HG02759 (cell line): ENCODE results near the gene NEURL1B.
"Not testable (repeated sequence)": the region's sequence is repeated elsewhere in the genome, so short reads cannot be mapped to it uniquely, and the experiment has no call there.

ENCODE experiments used
- ATAC-seq: cut with Tn5 transposase; IDR thresholded peaks from one replicate; pipeline ENCODE4 v1.9.1; 2021; ENCODE audit warnings: mild to moderate bottlenecking, moderate library complexity; ENCODE audit not compliant: unreplicated experiment

Gene NEURL1B

GRCh38 chr5:172647352-172648012 is 6.4 kb downstream of the NEURL1B start:
- no peak for ATAC-seq

DNA sequence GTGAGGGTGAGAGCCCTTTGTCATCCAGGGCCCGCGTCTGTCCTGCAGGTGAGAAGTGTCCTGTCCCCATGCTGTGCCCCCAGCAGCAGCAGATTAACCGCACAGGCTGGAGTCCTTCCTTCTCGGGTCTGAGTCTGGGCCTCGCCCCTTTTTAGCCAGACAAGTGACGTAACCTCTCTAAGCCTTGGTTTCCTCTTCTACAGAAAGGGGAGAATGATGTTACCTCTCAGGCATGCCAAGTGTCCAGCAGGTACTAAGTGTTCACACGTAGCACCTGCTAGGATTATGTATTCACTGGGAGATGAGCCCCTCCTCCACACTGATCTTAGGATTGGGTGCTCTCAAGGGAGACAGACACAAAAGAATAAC is 6.9 kb downstream of the NEURL1B start:
- no peak for ATAC-seq

DNA sequence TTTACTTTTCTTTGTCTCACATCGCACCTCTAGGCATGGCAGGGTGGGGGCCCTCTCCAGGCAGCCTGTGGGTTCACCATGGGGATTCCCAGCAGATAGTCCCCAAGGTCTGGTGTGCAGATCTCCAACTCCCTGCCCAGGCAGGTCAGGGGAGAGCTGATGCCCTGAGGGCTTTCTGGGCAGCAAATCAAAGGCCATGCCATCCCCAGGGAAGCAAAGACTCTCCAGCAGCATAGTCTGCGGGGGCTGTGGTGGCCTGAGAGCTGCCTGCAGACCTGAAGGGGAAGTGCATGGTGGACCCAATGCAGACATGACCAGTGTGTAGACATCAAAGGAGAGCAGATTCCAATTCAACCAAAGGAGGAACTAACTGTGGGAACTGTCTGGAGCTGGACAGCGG is 7.7 kb downstream of the NEURL1B start:
- no peak for ATAC-seq

- ATAC-seq, result not testable (repeated sequence)
Observed at GRCh38 chr5:172656496-172656895, 15.4 kb downstream of the NEURL1B start.

DNA sequence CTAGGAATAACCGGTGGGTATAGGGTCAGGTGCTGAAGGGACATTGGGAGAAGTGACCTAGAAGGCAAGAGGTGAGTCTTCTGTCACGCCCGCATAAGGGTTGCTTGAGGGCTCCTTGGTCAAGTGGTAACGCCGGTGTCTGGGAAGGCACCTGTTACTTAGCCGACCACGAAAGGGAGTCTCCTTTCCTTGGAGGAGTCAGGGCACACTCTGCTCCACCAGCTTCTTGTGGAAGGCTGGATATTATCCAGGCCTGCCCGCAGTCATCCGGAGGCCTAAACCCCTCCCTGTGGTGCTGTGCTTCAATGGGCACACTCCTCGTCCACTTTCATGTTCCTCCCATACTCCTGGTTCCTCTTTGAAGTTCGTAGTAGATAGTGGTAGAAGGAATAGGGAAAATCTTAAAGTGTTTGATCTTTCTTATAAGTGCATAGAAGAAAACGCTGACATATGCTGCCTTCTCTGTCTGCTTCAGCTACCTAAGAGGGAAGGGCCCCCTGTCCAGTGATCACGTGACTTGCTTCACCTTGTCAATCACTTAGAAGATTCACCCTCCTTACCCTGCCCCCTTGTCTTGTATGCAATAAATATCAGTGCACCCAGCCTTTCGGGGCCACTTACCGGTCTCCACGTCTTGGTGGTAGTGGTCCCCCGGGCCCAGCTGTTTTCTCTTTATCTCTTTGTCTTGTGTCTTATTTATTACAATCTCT is 16.6 kb downstream of the NEURL1B start:
- not testable (repeated sequence) for ATAC-seq

GRCh38 chr5:172658391-172658790 is 17.3 kb downstream of the NEURL1B start:
- no peak for ATAC-seq

GRCh38 chr5:172658961-172659501 is 18.0 kb downstream of the NEURL1B start:
- ATAC-seq, result no peak

- ATAC-seq, result no peak
Observed at GRCh38 chr5:172659570-172659908, 18.5 kb downstream of the NEURL1B start.

DNA sequence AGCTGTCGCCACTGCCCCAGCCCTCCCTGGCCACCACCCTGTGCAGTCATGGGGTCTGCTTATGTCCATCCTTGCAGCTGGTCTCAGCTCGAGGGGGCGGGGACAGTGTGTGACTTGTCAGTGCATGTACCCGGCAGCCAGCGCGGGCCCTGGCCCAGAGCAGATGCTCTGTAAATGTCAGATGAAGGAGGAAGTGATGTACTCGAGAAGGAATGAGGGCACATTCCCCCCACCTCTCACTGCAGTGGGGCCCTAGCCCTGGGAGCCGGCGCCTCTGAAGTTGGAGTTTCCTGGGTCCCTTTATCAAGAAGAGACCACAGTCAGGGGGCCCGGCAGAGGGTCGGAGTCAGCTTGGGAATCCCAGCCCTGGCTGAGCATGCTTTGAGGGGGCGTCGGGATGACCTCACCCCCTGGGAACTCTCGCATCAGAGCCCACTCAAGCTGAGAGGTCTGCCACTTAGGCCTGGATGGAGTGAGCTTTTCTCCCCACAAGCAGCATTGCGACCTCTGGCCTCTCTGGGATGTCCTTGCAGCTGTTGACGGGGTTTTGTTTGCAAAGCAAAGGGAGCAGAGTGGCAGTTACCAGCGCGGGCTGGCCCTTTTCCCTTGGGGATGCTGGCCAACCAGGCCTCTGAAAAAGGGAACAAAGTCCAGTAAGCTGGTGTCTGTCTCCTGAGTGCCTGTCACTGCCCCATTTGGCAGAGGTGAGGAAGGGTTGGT is 19.0 kb downstream of the NEURL1B start:
- no peak for ATAC-seq

- no peak for ATAC-seq
Observed at GRCh38 chr5:172660974-172661373, 19.9 kb downstream of the NEURL1B start.

DNA sequence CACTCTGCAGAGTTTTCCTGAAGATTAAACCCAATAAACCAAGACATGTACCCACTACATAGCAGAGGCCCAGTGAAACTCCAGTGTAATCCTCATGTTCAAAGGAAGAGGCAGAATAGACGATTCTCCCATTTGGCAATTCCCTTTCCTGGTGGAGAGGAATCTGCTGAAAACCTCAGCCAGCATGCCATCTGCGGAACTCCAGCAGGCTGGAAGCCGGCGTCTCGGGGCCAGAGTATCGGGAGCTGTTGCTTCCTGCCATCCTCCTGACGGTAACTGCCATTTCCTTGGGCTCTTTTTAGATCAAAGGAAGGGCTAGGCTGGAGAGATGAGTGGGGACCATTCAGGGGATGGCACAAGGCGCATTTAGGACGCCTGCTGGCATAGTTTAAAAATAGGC is 20.5 kb downstream of the NEURL1B start:
- ATAC-seq, result no peak

DNA sequence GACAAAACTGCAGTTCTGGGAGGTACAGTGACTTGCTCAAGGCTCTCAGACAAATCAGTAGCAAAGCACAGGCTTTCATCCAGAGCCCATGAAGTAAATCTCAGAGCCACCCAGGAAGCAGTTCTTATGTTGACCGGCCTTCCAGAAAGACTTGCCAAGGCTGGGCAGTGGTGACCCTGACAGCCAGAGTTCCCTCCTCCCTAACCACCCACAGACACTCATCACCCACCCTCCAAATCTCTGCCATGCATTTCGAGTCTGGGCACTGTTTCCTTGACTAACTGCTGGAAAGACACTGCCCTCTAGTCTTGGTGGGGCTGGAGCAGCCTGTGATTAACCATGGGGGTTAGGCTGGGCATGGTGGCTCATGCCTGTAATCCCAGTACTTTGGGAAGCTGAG is 21.5 kb downstream of the NEURL1B start:
- ATAC-seq, result no peak

- ATAC-seq, result no peak
Observed at GRCh38 chr5:172664018-172664417, 23.0 kb downstream of the NEURL1B start.

DNA sequence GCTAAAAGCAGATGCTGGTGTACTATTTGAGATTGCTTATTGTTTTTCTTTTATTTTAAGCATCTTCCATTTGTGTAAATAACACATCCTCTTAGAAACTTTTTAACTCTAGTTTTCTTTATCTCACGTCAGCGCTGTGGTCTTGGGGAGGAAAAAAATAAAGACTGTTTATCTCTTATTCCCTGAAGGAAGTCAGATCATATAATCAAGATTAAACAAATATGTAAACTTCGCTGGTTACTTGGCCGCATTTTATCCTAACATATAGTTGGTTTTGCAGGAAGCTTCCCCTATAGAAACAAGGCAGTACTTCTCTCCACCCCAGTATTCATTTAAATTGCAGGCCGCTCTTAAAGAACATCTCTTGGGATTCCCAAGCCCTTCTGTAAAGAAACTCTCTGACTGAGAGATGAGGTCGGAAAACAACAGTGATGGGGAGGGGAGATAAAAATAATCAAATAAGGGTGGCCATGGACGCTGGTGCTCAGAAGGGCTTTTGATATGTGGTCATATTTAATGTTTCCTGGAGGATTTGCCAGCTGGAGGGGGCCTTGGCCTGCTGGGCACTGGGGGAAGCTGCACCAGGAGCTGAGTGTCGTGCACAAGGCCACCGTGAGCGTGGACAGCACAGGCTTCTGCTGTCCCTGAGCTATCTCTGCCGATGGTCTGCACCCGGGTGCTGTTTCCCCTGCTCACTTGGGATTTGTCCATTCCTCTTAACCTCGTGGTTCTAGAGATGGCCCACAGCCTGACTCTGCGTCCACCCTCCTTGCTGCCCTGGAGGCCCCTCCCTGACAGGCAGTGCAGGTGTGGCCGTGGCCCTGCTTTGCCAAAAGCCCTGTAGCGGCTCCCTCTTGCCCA is 23.8 kb downstream of the NEURL1B start:
- no peak for ATAC-seq

DNA sequence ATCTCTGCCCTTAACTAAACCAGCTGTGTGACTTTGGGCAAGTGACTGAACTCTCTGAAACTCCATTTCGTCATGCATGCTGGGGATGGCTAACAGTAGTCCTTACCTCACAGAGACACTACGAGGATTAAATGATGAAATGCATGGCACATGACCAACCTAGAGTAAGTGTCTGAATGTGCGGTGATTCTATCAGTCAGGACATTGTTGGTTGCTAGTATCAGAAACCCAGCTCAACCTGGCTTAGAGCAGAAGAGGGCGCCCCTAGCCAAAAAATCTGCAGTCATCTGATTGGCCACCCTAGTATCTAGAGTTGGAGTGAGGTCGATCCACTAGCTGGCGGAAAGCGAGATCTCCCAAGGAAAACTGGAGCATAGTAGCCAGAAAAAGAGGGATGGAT is 25.2 kb downstream of the NEURL1B start:
- ATAC-seq, result no peak

GRCh38 chr5:172667786-172668593 is 26.9 kb downstream of the NEURL1B start:
- ATAC-seq, result no peak

DNA sequence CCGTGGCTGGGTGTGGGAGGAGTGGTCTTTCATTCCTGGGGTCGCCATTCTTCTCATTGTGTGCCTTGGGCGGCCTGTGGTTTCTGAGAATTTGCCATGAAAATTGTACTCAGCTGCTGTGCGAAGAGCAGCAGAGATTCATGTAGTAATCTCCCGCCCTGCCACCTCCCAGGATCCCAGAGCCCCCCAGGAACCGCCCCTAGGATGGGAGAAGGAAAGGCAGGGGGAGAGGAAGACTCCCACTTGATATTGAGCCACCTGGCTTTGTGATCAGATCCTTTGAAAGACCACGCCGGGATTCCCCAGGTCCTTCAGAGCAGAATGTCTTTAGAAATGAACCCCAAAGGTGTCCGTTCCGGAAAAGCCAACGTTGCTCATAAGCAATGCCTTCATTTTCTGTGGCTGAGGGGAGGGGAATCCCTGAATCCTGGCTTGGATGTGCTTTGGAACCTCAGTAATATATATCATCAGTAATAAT is 27.6 kb downstream of the NEURL1B start:
- no peak for ATAC-seq

DNA sequence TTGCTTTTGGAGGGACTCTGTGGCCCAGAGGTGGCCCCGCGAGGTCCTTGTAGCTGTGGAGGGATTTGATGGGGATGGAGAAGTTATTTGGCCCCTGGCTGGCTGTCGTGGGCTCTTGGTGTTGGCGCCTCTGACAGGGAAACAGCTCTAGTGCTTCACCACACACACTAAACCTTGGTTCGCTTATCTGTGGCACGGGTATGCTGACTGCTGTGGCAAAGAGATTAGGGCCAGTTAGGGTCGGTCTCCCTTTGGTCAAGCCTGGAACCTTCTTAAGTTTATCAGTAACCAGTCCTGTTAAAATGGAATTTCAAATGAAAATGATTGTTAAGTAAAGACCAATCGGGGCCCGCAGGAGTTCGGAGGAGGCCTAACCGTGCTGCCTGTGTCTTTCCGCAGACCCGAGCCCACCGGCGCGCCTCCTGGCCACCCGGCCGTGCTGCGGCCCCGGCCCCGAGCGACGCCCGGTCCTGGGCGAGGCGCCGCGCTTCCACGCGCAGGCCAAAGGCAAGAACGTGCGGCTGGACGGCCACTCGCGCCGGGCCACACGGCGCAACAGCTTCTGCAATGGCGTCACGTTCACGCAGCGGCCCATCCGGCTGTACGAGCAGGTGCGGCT is 28.4 kb downstream of the NEURL1B start:
- no peak for ATAC-seq

DNA sequence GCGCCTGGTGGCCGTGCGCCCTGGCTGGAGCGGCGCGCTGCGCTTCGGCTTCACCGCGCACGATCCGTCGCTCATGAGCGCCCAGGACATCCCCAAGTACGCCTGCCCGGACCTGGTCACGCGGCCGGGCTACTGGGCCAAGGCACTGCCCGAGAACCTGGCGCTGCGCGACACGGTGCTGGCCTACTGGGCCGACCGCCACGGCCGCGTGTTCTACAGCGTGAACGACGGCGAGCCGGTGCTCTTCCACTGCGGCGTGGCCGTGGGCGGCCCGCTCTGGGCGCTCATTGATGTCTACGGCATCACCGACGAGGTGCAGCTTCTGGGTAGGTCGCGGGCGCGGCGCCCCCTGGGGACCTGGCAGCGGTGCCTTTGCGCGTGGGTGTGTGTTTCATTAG is 28.9 kb downstream of the NEURL1B start:
- no peak for ATAC-seq

DNA sequence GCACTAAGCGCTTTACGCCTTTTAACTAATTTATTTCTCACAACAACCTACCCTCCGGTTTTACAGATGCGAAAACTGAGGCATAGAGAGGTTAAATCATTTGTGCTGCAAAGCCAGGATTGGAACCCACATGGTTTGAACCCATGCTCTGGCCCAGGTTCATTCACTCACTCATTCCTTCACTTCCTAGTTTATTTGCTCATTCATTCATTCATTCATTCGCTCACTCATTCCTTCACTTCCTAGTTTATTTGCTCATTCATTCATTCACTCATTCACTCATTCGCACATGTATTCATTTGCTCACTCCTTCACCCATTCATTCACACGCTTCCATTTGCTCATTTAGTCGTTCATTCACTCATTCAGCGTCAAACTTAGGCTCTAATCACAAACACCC is 29.4 kb downstream of the NEURL1B start:
- no peak for ATAC-seq
